HG03521 (cell line): ENCODE measurements around the gene NMNAT3.
A peak's percentile ranks its signal among the peaks of the same experiment; 100 is the strongest.

Source experiments
- ATAC-seq: cut with Tn5 transposase; IDR thresholded peaks from one replicate; pipeline ENCODE4 v1.9.1; 2021; ENCODE audit warnings: mild to moderate bottlenecking, moderate library complexity; ENCODE audit not compliant: unreplicated experiment

Gene NMNAT3

GRCh38 chr3:139552632-139553365, 125.0 kb downstream of the NMNAT3 start:
- ATAC-seq = no peak

GRCh38 chr3:139548801-139549200, 129.0 kb downstream of the NMNAT3 start:
- ATAC-seq = no peak

DNA sequence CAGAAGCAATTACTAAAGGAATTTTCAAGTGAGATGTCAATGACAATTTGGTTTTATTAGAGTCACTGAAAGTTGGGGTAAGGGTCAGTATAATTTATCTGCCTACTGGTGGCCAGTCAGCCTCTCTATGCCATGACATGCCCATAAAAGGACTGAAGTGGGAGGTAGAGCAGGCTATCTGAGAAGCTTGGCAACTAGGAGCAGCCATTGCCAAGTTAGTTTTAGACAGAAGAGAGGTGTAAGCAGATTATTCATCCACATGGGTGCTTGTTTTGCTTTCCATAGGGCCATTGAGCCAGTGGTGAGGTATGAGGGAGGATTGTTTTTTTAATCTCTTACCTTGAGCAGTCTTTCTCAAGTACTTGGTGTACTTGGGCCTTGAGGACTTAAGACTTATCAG, 130.1 kb downstream of the NMNAT3 start:
- ATAC-seq = no peak

- no peak for ATAC-seq
These were observed 131.0 kb downstream of the NMNAT3 start for GRCh38 chr3:139546772-139547171.

DNA sequence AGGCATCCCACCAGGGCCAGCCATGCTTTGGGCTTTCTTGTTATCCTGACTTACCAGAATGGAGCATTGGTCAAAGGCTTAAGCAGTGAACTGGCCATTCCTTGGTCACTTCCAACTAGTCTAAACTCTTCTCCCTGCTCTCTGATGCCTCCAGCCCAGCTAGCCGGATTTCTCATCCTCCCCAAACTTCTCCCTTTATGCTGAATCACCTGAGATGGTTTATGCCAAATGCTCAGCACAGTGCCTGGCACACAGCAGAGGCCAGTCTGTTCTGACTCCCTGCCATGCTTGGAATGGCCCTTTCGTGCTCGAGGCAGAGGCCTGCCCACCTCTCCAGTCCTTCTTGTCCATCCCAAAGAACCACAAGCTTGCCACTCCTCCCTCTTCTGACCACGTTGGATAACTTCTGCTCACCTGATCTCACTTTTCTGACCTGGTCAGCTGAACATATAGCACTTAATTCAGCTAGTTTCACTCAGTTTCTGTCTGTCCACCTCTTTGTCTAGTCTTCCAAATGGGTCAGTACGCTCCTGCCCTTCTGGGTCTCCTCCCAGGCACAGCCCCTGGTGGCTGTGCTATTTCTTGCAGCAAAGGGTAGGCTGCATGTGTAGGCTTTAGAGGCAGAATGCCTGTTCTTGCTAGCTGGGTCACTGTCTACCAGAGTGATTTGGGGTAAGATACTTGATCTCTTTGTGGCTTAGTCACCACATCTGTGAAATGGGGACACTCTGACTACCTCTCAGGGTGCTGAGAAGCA, 136.1 kb downstream of the NMNAT3 start:
- no peak for ATAC-seq

DNA sequence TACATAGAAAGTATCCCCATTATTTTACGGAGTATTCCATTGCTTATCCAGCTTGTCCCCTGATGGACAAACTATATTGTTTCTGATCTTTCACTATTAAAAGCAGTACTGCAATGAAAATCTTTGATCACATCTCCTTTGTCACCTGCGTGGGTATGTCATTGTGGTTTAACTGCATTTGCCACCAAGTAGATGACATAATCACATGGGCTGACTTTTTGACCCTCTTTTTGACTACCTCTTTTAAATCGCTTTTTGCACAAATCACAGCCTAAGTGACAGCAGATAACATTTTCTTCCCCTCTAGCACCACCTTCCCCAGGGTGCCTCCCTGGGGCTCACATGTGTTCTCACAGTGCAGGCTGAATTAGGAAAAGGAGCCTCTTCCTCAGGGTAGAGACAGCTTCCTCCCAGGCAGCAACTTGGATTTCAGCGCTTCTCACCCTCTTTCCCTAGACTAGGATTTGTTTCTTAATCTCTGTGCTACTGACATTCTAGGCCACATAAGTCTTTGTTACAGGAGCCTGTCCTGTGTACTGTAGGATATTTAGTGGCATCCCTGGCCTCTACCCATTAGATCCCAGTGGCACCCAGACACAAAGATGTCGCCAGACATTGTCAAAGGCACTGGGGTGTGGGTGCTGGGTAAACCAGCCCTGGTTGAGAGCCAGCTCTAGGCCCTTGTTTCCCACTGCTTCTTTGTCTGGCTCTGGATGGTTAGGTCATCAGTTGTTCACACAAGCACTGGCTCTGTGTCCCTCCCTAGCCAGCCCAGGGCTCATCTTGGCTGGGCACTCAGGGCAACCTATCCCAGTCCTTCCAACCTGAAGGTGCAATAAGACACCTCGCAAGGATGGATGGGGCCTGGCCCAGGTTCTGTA, 136.9 kb downstream of the NMNAT3 start:
- ATAC-seq = no peak

GRCh38 chr3:139538733-139539132, 139.0 kb downstream of the NMNAT3 start:
- no peak for ATAC-seq

GRCh38 chr3:139537795-139538621, 139.8 kb downstream of the NMNAT3 start:
- no peak for ATAC-seq

DNA sequence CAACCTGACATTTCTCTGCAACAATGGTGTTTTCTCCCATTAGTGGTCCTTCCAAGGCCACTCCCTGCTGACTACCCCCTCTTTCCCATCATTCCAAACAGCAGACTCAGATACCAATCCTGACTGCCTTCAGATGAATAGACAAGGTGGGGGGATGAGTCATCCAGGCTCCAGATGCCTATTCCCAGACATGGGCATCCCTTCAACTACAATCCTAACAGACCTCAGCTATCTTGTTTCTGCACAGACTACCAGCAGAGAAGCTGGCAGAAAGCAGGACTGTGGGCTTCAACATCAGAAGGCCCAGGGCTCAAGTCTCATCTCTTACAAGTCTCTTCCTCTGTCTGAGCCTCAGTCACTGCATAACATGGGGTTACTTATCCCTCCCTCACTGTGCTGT, 140.4 kb downstream of the NMNAT3 start:
- ATAC-seq = no peak

DNA sequence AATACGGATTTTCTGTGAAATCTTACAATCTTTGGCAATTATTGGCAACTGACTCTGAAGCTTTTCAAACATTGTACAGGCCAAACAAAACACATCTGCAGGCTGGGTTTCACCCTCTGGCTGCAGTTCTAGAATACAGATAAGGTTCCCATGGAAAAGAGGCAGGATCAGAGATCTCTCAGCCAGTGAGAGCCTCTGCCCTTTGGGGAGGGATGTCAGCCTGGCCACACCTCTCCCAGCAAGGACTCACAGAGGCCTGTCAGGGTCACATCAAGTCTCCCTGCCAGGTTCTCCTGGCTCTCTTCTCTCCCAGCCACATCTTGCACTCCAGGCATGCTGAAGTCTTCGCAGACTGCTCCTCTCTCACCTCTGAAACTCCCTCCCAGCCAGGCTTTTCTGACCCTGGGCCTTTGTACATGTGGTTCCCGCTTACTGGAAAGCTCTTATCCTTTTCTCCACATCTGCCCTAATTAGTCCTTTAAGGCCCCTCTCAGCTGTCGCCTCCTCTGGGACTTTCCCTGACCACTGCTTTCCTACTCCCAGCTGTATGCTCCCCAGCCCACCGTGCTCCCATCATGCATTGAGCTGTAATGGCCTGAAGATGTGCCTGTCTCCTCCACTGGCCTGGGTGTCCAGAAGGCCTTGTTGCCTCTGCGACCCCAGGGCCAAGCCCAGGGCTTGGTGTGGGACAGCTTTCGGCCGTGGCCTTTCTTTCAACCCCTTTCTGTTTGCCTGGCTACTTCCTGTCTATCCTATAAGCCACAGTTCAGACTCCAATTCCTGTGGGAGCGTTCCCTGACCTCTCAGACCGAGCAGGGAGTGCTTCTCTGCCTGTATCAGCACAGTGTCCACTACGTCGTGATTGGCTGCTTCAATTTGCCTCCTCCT, 142.5 kb downstream of the NMNAT3 start:
- ATAC-seq = no peak

- peak; percentile 59 for ATAC-seq
These were observed 143.3 kb downstream of the NMNAT3 start for GRCh38 chr3:139534455-139534812.

DNA sequence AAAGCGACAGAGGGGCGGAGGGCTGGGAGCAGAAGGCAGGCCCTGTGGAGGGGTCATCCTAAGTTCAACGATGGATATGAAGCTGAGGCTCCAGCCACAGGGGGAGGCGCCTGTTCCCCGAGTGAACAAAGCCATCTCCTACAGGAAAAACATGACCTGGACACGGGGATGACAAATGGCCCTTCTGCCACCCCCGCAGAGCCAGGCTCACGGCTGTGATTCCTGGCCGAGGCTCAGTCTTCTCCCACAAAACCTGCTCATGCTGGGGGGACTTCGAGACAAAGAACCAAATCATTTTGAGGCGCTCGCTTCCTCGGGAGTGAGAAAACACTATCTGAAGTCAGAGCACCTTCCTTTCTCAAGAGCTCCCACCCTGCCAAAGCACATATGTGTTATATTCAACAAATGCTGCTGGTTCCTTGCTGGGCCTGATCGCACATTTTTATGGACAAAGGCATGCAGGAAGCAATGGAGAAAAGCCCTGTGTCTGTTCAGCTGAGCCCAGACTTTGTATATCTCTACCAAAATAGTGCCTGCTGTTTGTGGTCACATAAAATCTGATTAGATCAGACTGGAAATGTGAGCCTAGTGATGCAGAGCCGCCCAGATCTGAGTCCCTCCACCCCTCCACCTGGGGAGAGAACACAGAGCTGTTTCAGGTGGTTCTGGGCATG, 143.9 kb downstream of the NMNAT3 start:
- ATAC-seq = peak; percentile 48

DNA sequence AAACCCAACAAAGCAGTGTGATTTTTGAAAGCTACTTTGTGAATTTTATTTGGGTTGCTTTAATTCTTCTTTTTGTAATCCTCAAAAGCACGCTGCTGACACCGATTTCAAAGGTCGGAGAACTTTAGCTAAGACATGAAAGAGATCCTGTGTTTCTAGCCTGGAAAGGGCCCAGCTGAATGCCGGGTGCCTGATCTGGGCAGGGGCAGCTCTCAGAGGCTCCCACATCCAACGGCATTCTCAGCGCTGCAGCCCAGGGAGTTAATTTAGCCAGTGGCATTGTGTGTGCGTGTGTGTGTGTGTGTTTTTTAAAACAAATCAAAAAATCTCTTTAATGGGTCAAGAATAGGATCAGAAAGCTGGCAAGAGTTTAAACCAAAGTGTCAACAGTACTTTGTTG, 144.8 kb downstream of the NMNAT3 start:
- no peak for ATAC-seq

DNA sequence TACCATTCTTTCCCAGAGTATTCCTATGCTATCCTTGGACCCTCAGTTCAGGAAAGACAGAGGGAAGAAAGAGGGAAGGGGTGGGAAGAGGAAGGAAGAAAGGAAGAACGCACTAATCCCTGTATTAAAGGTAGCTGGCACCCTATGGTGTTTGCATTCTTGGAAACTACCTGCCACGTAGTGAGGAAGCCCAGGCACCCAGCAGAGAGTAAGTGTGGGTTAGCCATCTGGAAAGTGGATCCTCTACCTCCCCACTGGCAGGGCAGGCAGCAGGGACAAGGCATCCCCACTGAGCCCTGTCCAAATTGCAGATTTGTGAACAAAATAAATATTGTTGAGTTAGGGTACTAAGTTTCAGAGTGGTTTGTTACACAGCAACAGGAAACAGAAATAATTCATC, 147.1 kb downstream of the NMNAT3 start:
- ATAC-seq = no peak

DNA sequence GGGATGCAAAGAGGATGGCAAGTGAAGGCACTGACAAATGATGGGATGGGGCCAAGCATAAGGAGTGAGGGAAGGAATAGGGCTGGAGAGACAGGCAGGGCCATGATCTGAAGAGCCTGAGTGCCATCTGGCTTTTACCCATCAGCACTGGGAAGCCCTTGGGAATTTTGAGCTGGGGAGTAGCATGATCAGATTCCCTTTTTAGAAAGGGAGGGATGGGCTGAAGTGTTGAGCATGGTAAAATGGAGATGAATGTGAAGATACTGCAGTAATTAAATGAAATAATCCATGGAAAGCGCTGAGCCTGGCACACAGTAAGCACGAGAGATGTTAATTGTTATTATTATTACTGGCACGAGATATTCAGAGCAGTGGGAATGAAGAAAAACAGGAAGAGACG, 148.1 kb downstream of the NMNAT3 start:
- ATAC-seq = no peak

DNA sequence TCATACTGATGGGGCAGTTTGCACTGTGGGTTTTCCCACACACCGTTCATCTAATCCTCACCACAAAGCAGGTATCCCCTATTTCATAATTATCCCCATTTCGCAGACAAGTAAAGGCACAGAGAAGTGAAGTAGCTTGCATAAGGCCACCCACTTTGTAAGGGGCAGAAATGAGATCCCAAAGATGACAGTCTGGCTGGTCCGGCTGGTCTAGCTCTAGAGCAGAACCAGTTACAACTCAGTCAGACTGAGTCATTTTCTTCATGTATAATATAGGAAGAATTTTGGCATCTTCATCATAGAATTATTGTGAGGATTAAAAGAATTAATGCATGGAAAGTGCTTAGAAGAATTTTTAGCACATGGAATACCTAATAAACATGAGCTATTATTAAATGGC, 148.8 kb downstream of the NMNAT3 start:
- ATAC-seq = no peak

DNA sequence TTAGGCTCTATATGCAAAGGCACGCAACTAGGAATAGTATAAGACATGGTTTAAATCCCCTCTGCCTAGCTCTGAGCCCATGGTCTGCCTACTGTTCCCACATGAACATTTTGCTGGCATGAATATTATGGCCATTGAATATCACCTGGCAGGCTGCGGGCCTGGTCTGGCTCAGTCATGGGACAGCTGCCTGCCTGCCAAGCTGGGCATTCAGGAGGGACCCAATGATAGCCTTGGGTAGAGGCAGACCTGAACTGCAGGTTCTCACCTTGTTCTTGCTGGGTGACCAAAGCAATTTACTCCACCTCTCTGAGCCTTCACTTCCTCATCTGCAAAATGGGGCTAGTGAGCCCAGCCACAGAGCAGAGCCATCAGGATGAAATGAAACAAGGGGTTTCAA, 149.5 kb downstream of the NMNAT3 start:
- no peak for ATAC-seq

DNA sequence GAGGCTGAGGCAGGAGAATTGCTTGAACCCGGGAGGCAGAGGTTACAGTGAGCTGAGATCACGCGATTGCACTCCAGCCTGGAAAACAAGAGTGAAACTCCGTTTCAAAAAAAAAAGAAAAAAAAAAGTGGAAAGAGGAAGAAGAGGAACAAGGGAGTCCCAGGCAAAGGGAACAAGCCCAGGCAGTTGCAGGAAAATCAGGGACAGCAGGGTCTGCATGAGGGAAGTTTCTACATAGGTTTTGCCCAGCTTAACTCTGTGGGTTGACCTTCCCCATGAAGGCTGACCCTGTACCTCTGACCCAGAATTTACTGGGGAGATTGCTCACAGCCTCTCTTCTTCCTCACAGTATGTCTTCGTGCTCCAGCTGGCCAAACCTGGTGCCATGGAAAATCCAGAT, 150.5 kb downstream of the NMNAT3 start:
- no peak for ATAC-seq

DNA sequence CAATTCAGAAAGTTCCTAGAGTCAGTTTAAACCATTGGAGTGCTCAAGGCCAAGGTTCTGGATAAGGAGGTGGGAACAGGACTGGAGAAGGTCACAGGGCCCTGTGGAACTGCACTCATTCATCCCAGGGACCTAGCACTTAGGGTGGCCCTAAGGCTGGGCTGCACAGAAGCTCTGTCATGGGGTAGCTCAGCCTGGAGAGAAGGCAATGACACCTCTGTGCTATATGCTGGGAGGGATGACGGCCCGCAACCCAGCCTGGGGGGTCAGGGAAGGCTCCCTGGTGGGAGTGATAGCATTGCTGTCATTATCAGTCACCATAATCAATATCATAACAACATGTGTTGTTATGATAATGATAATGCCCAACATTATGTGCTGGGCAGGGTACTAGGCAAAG, 151.6 kb downstream of the NMNAT3 start:
- ATAC-seq = no peak
